Measurements from ENCODE around the gene RAB8A. TPM values are rescaled to one million over a fixed set of nuclear protein-coding genes. Genes with fewer than 3 reads are reported as not detected.

RAB8A gene
- total RNA-seq, 2 donors from 2014 or later: 40.5 to 41.5 TPM

DNA sequence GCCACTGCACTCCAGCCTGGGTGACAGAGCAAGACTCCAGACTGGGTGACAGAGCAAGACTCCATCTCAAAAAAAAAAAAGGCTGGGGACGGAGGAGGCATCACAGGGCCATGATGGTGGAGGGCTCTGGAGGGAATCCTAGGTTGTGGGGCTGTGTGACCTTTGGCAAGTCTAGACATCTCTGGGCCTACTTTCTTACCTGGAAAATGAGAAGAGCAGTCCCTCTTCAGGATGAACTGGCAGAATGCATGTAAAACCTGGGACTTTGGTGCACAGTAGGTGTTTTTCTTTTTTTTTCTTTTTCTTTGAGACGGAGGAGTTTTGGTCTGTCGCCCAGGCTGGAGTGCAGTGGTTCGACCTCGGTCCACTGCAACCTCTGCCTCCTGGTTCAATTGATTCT lies 48.0 kb downstream of the RAB8A start:
- no peak overlapping the region for H3K27ac ChIP-seq
- H3K36me3 ChIP-seq: no peaks in the 10 kb centered on the region
- ATAC-seq (ENCODE audit: insufficient number of reproducible peaks, low FRiP score, low read depth) (no peak), DNase-seq (ENCODE audit: low spot score) (no peak)
- no peaks in the 10 kb centered on the region for H3K27me3 ChIP-seq (replicated peaks; ENCODE audit: insufficient read depth)
- no peak overlapping the region for H3K4me3 ChIP-seq
- TF ChIP-seq, protein P1, sequence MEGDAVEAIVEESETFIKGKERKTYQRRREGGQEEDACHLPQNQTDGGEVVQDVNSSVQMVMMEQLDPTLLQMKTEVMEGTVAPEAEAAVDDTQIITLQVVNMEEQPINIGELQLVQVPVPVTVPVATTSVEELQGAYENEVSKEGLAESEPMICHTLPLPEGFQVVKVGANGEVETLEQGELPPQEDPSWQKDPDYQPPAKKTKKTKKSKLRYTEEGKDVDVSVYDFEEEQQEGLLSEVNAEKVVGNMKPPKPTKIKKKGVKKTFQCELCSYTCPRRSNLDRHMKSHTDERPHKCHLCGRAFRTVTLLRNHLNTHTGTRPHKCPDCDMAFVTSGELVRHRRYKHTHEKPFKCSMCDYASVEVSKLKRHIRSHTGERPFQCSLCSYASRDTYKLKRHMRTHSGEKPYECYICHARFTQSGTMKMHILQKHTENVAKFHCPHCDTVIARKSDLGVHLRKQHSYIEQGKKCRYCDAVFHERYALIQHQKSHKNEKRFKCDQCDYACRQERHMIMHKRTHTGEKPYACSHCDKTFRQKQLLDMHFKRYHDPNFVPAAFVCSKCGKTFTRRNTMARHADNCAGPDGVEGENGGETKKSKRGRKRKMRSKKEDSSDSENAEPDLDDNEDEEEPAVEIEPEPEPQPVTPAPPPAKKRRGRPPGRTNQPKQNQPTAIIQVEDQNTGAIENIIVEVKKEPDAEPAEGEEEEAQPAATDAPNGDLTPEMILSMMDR (IDR thresholded peaks at IDR 0.05): no peak
- no peaks in the 10 kb centered on the region for H3K4me1 ChIP-seq (ENCODE audit: control insufficient read depth in 1 of 2, low read depth in 2 of 2)
- H3K9me3 ChIP-seq: no peaks in the 10 kb centered on the region

DNA sequence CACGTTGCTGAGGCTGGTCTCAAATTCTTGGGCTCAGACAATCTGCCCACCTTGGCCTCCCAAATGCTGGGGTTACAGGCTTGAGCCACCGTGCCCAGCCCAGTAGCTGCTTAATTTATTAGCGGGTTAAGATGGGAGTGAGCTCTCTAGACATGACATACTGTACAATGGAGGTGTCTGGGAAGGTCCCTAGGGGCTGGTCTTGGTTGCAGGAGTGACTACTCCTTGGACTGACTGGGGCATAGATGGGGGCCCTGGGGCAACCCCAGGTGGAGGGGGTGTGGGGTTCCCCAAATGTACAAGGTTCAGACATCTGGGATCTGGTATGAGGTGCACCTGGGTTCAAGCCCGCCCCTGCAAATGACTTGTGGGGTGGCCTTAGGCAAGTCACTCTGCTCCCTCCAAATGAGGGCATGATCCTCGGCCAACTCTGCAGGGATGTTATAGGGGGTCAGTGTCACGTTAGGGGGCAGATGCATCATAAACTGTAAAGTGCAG lies 48.8 kb downstream of the RAB8A start:
- H3K4me3 ChIP-seq: no peak overlapping the region
- ATAC-seq (ENCODE audit: insufficient number of reproducible peaks, low FRiP score, low read depth) (no peak), DNase-seq (ENCODE audit: low spot score) (no peak)
- H3K27me3 ChIP-seq (replicated peaks; ENCODE audit: insufficient read depth): no peaks in the 10 kb centered on the region
- H3K9me3 ChIP-seq: no peaks in the 10 kb centered on the region
- TF ChIP-seq, protein P1 (IDR thresholded peaks at IDR 0.05): no peak
- H3K36me3 ChIP-seq: no peaks in the 10 kb centered on the region
- H3K4me1 ChIP-seq (ENCODE audit: control insufficient read depth in 1 of 2, low read depth in 2 of 2): no peaks in the 10 kb centered on the region
- no peak overlapping the region for H3K27ac ChIP-seq

DNA sequence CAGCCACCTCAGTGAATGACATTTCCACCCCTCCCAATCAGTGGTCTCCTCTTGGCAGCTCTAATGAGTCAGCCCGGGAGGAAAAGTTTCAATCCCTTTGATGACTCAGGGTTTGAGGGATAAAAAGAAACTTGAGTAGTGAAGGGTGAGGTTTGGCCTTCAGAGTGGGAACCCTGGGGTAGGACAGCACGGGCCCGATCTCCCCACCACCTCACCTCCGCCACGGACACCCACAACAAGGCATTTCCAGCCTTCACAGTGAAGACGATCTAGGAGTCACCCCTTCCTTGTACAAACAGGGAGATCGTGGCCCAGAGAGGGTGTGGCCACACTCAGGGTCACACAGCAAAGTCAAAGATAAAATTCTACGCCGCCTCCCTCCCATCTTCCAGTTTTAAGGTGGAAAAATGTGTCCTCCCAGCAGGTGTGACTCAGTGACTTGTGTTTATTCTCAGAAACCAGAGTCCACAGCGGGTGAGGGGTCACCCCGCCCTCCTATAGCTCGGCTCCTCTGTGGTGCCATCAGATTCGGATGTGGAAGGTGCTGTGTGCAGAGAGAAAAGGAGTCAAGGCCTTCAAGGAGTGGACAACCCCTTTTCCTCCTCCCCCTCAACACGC lies 49.4 kb downstream of the RAB8A start:
- Histone ChIP-seq H3K9me3 (no peaks in the 10 kb centered on the region), H3K27ac (no peak overlapping the region), H3K27me3 (replicated peaks; ENCODE audit: insufficient read depth) (no peaks in the 10 kb centered on the region), H3K36me3 (no peaks in the 10 kb centered on the region), H3K4me3 (no peak overlapping the region), H3K4me1 (ENCODE audit: control insufficient read depth in 1 of 2, low read depth in 2 of 2) (no peaks in the 10 kb centered on the region)
- TF ChIP-seq, protein P1 (IDR thresholded peaks at IDR 0.05): no peak
- ATAC-seq (ENCODE audit: insufficient number of reproducible peaks, low FRiP score, low read depth) (no peak), DNase-seq (ENCODE audit: low spot score) (no peak)

DNA sequence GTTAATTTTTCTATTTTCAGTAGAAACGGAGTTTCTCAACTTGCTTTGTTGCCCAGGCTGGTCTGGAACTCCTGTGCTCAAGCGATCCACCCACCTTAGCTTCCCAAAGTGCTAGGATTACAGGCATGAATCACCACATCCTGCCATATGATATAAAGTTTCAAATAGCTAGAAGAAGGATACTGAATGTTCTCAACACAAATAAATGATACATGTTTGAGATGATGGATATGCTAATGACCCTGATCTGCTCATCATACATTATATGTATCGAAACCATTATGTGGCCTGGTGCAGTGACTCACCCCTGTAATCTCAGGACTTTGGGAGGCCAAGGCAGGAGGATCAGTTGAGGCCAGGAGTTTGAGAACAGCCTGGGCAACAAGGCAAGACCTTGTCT lies 50.2 kb downstream of the RAB8A start:
- ATAC-seq (ENCODE audit: insufficient number of reproducible peaks, low FRiP score, low read depth): no peak
- Histone ChIP-seq H3K9me3 (no peaks in the 10 kb centered on the region), H3K36me3 (no peaks in the 10 kb centered on the region), H3K27me3 (replicated peaks; ENCODE audit: insufficient read depth) (no peaks in the 10 kb centered on the region), H3K4me1 (ENCODE audit: control insufficient read depth in 1 of 2, low read depth in 2 of 2) (no peaks in the 10 kb centered on the region), H3K27ac (no peak overlapping the region), H3K4me3 (no peak overlapping the region)
- DNase-seq (ENCODE audit: low spot score): no peak
- TF ChIP-seq, protein P1 (IDR thresholded peaks at IDR 0.05): no peak

DNA sequence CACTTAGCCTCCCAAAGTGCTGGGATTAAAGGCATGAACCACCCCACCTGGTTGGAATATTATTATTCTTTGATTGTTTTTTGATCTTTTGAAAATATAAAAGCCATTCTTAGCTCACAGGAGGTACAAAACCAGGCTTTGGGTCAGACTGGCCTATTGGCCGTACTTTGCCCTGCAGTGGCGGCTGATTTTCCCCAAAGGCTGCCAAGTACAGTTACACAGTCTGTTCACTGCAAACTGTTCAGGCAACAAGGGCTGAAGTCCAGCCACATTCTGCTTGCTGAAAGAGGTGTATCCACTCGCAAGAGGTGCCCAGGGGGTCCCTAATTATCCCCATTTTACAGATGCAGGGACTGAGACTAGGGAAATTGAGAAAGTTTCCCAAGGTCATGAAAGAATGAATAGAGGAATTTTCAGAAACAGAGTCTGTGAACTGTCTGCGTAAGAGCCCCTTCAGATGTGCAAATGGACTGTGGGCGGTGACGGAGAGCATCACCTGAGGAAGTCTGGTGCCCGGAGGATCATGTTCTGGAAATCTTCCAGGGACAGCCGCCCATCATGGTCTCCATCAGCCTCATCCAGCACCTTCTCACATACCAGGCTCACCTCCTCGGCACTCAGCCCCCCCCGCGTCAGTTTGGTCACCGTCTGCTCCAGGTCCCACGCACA lies 52.7 kb downstream of the RAB8A start:
- Histone ChIP-seq H3K4me3 (no peak overlapping the region), H3K36me3 (no peaks in the 10 kb centered on the region), H3K27me3 (replicated peaks; ENCODE audit: insufficient read depth) (no peaks in the 10 kb centered on the region), H3K4me1 (ENCODE audit: control insufficient read depth in 1 of 2, low read depth in 2 of 2) (no peaks in the 10 kb centered on the region), H3K9me3 (no peaks in the 10 kb centered on the region), H3K27ac (no peak overlapping the region)
- no peak for ATAC-seq (ENCODE audit: insufficient number of reproducible peaks, low FRiP score, low read depth)
- TF ChIP-seq, protein P1 (IDR thresholded peaks at IDR 0.05): no peak
- no peak for DNase-seq (ENCODE audit: low spot score)

Measured in thoracic aorta (tissue), 2 donors.